Activated naive CD8-positive, alpha-beta T cell treated with anti-CD3 and anti-CD28 coated beads, Interleukin-2, amount 50 U/mL, for 16 hours (primary cell): ENCODE measurements around the gene COMMD8.
"Not testable (repeated sequence)": the region's sequence is repeated elsewhere in the genome, so short reads cannot be mapped to it uniquely, and the experiment has no call there.

Experiments used
- DNase-seq: peaks from one replicate; pipeline ENCODE4 v3.0.0-alpha.2; 2020; ENCODE audit warnings: low read depth, low spot score

COMMD8 gene

GRCh38 chr4:47463235-47463956, at the start of gene COMMD8:
TSS of gene COMMD8 (minus strand) at chr4:47463702. CDS start at chr4:47463651, 51 bp downstream.
- DNase-seq = peak; percentile 92

GRCh38 chr4:47510506-47511143, 47.1 kb upstream of the COMMD8 start:
- DNase-seq = no peak

GRCh38 chr4:47505666-47506065, 42.2 kb upstream of the COMMD8 start:
- no peak for DNase-seq

DNA sequence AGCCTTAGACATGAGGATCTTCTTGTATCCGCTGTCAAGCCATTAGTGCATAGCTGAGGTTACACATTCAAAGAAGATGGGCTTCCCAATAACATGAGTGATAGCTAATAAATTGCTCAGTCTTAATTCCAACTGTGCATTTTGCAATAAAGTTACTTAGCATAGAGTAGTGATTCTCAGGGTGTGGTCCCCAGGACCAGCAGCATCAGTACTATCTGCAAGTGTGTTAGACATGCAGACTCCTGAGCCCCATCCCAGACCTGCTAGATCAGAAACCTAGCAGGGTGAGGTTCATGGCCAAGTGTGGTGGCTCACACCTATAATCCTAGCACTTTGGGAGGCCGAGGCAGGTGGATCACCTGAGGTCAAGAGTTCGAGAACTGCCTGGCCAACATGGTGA, 41.6 kb upstream of the COMMD8 start:
- DNase-seq = no peak

GRCh38 chr4:47500776-47501175, 37.3 kb upstream of the COMMD8 start:
- no peak for DNase-seq

- no peak for DNase-seq
Measured at GRCh38 chr4:47499700-47500099, 36.2 kb upstream of the COMMD8 start.

GRCh38 chr4:47498899-47499298, 35.4 kb upstream of the COMMD8 start:
- no peak for DNase-seq

GRCh38 chr4:47494124-47494430, 30.6 kb upstream of the COMMD8 start:
- DNase-seq = no peak

- DNase-seq = no peak
Measured at GRCh38 chr4:47493238-47494123, 30.0 kb upstream of the COMMD8 start.

- no peak for DNase-seq
Measured at GRCh38 chr4:47490550-47490949, 27.0 kb upstream of the COMMD8 start.

DNA sequence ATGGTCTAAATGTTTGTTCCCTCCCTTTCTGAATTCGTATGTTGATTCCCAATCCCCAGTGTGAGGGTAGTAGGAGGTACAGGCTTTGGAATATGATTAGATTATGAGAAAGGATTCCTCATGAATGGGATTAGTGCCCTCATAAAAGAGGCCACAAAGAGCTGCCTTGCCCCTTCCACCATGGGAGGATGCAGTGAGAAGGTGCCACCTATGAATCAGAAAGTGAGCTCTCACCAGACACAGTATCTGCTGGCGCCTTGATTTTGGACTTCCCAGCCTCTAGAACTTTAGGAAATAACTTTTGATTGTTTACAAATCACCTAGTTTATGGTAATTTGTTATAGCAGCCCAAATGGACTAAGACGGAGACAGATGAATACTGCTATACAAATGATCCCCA, 25.2 kb upstream of the COMMD8 start:
- DNase-seq = no peak

- DNase-seq = not testable (repeated sequence)
Measured at GRCh38 chr4:47486727-47487126, 23.2 kb upstream of the COMMD8 start.

DNA sequence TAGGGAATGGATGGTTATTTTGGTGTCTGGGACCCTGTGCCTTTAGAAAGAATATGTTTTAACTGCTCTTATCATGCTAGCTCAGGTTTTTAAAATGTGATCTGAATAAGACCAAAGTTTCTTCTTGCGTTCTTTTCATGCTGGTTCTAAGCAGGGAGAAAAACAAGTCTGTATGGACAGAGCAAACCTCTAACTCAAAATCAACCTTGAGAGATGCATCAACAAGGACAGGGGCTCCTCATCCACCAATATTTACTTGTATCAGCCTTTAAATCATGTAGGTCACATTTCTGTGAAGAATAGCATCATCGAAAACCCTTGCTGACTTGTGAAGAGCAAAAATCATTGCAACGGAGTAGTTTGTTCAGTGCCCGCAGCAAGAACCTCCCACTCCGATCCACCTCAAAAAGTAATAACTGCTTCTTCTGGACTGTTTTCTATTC, 22.8 kb upstream of the COMMD8 start:
- no peak for DNase-seq

DNA sequence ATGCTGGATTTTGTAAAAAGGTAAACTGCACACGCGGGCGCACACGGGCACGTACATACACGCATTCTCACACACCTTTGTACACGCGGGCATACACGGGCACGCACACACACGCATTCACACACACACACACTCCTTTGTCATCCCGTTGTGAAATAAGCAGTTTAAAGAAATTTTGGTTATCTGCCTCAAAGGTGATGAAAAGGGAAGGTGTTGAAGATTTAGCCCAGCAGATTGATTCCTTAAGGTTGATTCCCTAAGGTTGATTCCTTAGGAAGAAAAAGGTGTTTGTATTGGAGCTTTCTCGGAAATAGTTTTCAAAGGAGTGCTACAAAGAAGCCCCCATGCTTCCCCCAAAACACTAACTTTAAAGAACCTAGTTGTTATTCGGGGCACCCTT, 22.3 kb upstream of the COMMD8 start:
- no peak for DNase-seq

- DNase-seq = peak; percentile 31
Measured at GRCh38 chr4:47485047-47485692, 21.7 kb upstream of the COMMD8 start, which contains the start of gene ATP10D. TSS of gene ATP10D (plus strand) at chr4:47485275. CDS start at chr4:47512541, 27,266 bp downstream.

DNA sequence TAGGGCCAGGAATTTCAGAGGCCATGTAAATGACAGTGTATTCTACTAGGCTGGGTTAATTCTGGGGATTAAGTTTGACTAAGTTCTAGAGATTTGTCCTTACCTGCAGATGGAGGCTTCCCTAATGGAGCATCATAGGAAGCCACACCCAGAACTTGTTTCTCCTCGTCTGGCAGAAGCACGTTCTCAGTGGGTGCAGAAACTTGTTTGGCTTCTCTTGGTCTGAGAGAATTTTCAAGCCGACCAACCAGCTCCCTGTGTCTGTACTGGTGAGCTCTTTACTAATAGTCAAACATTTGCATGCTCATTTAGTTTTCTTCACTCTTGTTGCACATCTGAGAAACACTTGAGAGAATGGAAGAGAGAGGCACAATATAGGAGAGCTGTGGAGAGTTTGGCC, 20.7 kb upstream of the COMMD8 start:
- no peak for DNase-seq

DNA sequence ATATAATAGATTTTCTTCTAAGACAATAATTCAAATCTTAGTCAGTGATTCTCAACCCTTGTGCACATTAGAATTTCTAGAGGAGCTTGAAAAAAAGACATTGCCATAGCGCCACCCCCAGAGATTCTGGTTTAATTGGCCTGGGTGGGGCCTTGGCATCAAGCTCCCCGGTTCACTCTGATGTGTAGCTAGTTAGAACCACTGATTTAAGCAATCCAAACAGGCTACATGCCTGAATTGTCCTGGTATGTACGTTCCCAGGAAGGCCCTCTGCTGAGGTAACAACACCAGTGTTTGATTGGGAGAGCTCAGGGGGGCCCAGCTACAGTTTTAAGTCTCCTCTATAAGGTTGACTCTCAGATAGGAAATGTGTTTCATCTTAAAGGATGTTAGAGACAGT, 20.2 kb upstream of the COMMD8 start:
- no peak for DNase-seq

- DNase-seq = no peak
Measured at GRCh38 chr4:47482326-47482725, 18.8 kb upstream of the COMMD8 start.

GRCh38 chr4:47478804-47479203, 15.3 kb upstream of the COMMD8 start:
- no peak for DNase-seq

DNA sequence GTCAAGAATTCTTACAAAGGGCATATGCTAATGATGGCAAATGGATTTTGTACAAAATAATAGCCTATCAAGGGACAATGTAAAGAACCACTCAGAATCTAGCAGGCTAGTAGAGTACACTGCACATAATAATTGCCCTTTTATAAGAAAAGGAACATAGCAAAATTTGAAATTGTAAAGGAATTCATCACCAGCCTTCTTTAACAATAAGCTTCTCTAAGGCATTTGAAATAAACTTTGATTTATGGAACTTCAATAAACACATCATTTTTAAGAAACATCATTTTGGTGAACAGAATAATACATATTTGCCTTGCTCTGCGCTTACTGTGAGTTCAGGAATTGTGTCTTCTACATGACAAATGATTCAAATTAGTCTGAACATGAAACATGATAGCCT, 11.9 kb upstream of the COMMD8 start:
- no peak for DNase-seq

DNA sequence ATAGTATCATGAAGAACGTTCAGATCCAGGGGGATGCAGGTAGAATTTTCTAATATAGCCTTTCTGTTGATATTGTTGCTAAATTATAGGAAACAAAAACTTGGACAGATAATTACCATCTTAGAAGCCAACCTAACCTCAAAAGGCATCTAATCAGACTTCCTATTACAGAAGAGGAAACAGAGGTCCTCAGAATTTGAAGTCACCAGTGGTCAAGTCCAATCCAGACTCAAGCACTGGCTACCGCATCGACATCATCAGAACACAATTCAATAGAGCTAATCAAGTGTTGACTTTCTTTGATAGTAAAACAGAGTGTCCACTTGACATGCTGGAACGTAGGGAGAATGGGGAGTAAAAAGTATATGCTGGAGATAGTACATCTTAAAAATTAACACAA, 11.3 kb upstream of the COMMD8 start:
- no peak for DNase-seq
